Measurements from ENCODE around the gene ADAMTSL1.
"Not testable (repeated sequence)": the region's sequence is repeated elsewhere in the genome, so short reads cannot be mapped to it uniquely, and the experiment has no call there.

The ADAMTSL1 gene

DNA sequence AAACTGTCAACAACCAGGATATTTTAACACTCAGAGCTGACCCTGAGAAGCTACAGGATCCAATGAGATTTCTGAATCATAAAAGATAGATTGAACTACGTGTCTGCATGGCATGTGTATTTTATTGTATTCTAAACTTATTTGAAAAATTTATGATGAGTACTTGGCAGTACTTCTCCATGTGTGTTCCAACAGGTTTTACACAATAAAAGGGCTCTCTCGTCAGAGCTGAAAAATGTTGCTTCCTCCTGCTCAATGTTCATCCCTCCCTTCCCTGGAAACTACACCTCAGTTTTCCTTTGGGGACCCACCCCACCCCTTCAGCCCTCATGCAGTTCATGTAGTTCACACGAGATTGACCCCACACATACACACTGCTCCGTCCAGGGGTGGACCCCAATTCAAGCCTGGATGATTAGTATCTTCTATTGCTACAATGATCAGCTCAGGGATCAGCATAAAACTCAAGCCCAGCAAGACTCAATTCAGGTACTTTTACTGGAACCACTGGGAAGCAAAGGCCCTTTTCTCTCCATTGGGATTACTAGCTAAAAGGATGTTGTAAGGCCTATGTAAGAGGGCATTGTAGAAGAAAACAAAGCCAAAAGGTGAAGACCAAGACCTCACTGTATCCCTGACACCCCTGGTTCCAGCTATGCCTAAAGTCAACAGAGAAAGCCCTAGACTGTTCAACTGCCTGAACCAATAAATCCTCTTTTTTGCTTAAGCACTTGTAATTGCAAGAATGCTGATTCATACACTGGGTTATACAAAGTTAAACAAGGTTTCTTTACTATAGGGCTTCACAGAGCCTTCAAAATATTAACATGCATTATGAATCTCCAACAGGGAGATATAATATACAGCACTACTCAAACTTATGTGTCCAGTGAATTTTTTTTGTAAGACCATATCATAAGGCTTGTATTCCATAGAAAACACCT, 446.5 kb downstream of the ADAMTSL1 start:
- DNase-seq = no peak

- no peak for DNase-seq
These were observed 447.6 kb downstream of the ADAMTSL1 start for GRCh38 chr9:18921366-18922075.

- DNase-seq = no peak
These were observed 448.4 kb downstream of the ADAMTSL1 start for GRCh38 chr9:18922161-18922885.

DNA sequence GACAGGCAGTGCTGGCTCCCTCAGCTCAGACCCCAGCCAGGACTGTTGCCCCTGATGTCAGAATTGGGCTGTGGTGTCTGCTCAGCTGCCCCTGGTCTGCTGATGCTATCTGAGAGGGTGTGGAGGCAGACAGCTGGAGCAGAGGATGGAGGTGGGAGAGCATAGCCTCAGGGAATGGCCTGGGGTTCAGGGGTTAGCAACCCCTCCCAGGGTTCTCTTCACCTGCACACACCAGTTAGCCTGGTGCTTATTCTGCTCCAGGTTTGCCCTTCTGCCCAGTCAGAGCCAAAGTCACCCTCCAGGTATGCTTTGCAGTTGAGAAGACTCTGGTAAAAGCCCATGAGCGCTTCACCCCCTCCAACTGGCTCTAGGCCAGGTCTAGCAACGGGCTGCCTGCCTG, 449.2 kb downstream of the ADAMTSL1 start:
- no peak for DNase-seq

DNA sequence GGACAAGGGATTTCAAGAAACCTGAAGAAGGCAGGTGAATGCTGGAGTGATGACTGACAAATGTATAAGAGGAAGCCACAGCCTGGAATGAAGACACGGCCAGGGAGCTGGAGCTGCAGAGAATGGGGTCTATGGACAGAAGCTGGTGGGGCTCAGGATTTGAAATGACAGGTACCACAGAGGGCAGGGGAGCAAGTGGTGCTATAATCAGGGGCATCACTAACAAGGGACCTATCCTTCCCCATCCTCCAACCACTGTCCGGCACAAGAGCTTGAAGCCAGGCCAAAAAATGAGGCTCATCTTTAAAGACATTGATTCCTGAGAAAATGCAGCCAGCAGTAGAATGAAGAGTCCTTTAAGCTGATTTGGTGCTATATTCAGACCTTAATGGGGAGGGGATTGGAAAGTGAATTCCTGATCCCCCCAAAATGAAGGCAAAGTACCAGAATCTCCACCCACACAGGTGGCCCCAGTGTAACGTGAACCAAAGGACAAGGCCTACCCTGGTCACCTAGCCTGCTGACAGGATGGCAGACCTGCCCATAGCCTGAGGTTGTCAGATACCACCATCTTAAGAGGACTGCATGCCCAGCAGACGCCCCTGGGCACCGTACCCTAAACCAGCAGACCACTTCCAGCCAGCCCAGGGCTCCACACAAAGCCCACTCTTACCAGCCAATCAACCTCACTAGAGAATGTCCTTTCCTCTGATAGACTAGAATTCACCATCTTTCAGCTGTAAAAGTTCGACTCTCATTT, 449.9 kb downstream of the ADAMTSL1 start:
- no peak for DNase-seq

- no peak for DNase-seq
These were observed 451.9 kb downstream of the ADAMTSL1 start for GRCh38 chr9:18925880-18926279.

- no peak for DNase-seq
These were observed 452.6 kb downstream of the ADAMTSL1 start for GRCh38 chr9:18926513-18926912.

- DNase-seq = no peak
These were observed 454.8 kb downstream of the ADAMTSL1 start for GRCh38 chr9:18928711-18929110.

GRCh38 chr9:18930611-18931010, 456.7 kb downstream of the ADAMTSL1 start:
- not testable (repeated sequence) for DNase-seq

- no peak for DNase-seq
These were observed 461.6 kb downstream of the ADAMTSL1 start for GRCh38 chr9:18935541-18935940.

DNA sequence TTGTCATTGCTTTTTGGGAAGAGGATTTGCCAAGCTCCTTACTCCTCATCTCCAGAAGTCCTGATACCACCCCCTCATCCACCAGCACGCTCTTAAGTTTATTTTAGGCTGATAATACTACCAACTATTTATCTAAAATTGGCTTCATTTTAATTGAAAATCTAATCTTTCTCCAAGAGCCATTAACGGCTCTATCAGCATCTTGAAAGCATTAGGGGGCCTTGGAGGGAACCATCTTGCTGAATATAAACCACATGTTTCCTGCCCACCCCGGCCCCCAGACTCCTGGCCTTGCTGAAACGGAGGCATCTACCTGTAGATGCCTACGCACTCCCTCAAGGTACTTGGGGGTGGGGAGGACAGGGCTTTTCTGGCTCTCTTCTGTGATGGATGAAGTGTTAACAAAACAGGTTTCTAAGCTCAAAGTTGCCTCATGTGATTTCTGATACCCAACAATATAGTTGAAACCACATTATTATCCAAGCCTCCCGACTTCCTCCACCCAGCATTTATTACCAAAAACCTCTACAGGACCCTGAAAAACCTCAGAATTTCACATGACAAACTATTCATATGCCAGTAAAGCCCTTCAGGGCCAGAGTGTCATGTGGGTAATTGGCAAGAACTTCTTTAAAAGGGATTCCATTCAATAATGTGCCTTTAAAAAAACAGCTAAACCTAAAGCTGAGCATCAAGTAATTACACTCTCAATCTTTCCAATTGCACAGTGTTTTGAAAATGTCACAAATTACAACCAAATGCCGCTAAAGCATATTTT, 462.3 kb downstream of the ADAMTSL1 start:
- DNase-seq = no peak

DNA sequence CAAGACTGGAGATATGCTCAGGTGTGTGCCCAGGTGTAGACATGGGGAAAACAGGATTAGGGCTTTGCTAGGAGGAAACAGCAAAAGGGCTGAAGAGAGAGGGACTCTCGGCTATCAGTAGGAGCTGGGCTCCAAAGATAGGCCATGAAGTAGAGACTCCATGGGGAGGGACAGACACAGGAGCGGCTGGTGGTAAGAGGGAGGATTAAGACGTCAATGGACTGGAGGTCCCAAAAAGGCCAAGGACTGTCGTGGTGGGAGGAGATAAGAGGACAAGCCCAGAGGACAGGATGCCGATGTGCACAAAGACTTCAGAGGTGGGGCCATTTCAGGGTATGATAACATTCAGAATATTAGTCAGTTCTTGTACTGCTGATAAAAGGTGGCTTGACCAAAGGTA, 466.0 kb downstream of the ADAMTSL1 start:
- DNase-seq = no peak

DNA sequence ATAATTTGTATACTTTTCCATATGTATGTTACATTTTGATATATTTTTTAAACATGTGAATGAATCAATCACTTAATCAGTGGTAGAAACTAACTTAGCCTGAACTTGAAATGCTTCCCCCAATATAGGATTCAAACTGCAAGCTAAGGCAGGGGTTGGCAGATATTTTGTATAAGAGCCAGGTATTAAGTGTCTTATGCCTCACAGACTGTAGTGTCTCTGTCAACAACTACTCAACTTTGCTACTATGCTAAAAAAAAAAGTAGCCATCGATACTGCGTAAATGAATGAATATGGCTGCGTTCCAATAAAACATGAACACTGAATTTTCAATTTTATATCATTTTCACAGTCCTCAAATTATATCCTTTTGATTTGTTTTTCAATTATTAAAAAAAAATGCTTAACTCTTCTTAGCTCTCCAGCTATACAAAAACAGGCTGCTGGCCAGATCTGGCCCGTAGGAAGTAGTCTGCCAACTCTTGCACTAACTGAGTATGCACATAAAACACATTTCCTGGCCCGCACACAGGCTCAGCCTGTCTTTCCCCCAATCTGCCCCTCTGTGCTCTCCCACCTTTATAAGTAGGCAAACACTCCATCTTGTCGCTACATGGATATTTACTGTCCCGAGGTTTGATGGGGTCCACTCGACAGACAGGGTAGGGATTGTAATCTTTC, 467.2 kb downstream of the ADAMTSL1 start:
- no peak for DNase-seq

- no peak for DNase-seq
These were observed 468.8 kb downstream of the ADAMTSL1 start for GRCh38 chr9:18942801-18943200.

GRCh38 chr9:18947892-18948339, 474.0 kb downstream of the ADAMTSL1 start:
- no peak for DNase-seq

DNA sequence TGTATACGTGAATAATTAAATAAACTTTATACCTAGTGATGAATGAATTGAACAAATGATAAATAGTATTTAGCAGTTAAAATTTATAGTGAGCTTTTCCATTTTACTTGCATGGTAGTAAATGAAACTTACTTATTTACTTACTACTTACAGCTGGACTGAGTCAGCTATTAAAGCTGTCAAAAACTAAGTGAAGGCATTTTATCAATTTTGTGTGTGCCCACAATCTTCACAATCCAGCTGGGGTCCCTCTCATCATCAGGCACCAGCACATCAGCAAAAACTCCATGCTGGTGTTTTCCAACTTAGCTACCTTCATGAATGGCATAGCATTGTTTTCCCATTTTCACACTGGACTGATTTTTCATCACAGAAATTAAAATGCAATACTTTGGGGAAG, 478.0 kb downstream of the ADAMTSL1 start:
- DNase-seq = no peak

DNA sequence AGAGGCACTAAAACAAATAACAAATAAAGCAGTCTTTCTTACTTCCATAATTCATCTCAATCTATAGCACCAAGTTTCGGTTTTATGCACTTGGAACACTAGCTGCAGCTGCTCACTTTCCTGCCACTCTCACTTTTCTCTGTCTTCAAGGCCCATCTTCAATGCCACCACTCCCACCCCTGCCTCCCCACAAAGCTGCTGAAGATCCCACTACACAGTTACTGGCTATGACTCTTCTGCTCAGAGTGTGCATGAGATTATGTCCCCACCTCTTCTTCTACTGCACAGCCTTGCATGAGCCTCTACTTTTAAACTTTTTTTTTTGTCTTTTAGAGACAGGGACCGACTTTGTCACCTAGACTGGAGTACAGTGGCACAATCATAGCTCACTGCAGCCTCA, 481.7 kb downstream of the ADAMTSL1 start:
- no peak for DNase-seq
